ENCODE measurements around the gene MCHR1.
"Not testable (repeated sequence)": the region's sequence is repeated elsewhere in the genome, so short reads cannot be mapped to it uniquely, and the experiment has no call there.

The MCHR1 gene

GRCh38 chr22:40679249-40679963 lies at the start of gene MCHR1:
MCHR1 (plus strand) TSS chr22:40679484; CDS start chr22:40679653, 169 bp downstream.
- DNase-seq = no peak

GRCh38 chr22:40631925-40632324 lies 47.4 kb upstream of the MCHR1 start:
- no peak for DNase-seq

GRCh38 chr22:40633036-40633435 lies 46.2 kb upstream of the MCHR1 start:
- DNase-seq = no peak

- no peak for DNase-seq
Measured at GRCh38 chr22:40634119-40634903, 45.0 kb upstream of the MCHR1 start.

- no peak for DNase-seq
Measured at GRCh38 chr22:40635043-40635939, 44.0 kb upstream of the MCHR1 start.

DNA sequence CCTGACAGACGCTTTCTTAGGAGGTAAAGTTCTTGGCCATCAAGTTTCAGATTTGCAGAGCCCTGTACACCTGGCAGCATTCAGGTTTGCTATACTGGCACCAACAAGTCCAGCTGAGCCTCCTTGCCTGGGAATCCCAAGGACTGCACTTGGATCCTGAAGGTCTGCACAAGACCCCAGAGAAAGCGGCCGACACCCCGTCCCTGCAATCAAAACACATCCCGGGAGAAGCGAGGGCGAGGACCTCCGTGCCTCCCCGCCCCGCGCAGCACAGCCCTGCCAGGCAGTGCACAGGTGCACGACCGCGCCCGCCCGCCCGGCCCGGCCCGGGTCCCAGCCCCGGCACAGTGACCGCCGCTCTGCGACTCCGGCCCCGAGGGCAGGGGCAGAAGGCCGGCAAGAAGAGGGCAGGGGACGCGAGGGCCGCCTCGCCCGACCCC lies 43.3 kb upstream of the MCHR1 start:
- no peak for DNase-seq

GRCh38 chr22:40636380-40637182 lies 42.7 kb upstream of the MCHR1 start, which contains the start of gene MRTFA:
MRTFA (minus strand) TSS chr22:40636719.
- peak; percentile 100 for DNase-seq

- peak; percentile 38 for DNase-seq
Measured at GRCh38 chr22:40637183-40638150, 41.8 kb upstream of the MCHR1 start.

DNA sequence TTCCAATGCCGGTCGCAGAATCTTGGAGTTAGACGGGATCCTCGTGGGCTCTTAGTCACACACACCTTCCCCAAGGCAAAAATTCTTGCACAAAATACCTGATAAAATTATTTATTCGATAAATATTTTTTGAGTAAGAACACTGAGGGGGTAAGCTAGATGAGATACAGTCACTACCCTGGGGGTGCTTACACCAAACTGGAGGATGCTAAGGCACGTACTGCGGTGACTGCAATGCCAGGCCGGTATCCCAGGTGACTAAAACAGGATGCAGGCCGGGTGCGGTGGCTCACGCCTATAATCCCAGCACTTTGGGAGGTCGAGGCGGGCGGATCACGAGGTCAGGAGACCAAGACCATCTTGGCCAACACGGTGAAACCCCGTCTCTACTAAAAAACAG lies 41.0 kb upstream of the MCHR1 start:
- no peak for DNase-seq

DNA sequence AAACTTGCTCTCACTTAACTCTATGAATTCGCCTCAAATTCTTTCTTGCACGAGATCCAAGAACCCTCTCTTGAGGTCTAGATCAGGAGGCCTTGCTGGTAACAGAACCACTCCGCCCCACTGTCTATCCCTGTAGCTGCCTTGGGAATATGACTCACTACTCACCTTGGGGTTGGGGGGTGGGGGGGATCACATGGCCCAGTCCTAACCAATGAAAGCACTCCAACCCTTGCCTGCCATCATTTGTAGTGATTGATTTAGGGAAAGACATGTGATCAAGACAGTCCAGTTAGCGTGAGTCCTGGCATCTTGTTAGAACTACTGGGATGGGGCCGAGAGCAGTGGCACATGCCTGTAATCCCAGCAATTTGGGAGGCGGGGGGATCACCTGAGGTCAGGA lies 38.0 kb upstream of the MCHR1 start:
- no peak for DNase-seq

DNA sequence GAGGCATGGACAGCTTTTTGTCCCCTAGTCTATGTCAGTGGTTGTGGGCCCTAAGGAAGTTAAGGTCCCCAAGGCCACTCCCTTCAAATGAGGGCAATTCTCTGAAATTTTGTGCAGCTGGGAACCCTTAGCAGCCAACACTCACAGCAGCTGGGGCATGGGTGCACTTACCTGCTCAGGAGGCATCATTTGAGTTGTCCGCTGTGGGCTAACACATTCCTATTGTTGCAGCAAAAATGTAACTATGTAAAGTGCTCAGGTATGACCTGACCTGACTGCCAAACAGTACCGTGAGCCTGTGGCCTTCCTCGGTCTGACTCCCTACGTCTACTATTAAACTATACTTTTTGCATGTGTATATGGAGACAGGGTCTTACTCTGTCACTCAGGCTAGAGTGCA lies 37.0 kb upstream of the MCHR1 start:
- DNase-seq = no peak

GRCh38 chr22:40645579-40646197 lies 33.6 kb upstream of the MCHR1 start:
- no peak for DNase-seq

DNA sequence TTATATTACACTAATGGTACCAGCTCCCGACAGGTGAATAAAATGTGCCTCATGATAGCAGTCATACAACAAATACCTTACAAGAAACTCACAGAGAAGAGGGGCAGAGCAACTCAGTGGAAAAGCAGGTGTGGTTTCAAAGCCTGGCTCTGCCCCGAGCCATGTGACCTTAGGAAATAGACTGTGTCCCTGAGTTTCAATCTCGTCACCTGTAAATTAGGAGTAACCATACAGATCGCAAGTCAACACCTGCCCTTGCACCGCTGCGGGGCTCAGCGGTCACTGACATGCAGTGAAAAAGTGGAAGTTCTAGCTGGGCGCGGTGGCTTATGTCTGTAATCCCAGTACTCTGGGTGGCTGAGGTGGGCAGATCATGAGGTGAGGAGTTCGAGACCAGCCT lies 30.9 kb upstream of the MCHR1 start:
- no peak for DNase-seq

DNA sequence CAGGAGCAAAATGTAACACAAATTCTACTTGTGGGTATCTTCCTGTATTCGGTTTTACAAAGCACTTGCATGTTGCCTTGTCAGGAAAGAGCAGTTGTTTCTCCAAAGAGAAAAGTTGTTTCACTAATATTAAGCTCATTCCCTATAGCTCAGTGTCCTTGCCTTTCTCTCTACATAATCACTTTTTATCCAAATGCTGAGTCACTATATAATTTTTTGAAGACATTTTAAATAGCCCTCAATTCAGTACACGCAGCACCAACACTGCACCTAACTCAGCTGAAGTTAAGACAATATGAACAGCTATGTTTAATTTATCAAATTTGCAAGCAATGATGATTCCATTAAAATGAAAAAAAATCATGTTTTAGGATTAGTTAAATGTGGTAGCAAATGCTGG lies 28.2 kb upstream of the MCHR1 start:
- DNase-seq = no peak

GRCh38 chr22:40651563-40652501 lies 27.5 kb upstream of the MCHR1 start:
- peak; percentile 94 for DNase-seq

- no peak for DNase-seq
Measured at GRCh38 chr22:40653361-40653760, 25.9 kb upstream of the MCHR1 start.

- no peak for DNase-seq
Measured at GRCh38 chr22:40654522-40655167, 24.6 kb upstream of the MCHR1 start.

GRCh38 chr22:40655941-40656340 lies 23.3 kb upstream of the MCHR1 start:
- not testable (repeated sequence) for DNase-seq

- not testable (repeated sequence) for DNase-seq
Measured at GRCh38 chr22:40656651-40657050, 22.6 kb upstream of the MCHR1 start.

Data from activated CD4-positive, alpha-beta T cell treated with anti-CD3 and anti-CD28 coated beads, Interleukin-2, amount 50 U/mL, for 16 hours (primary cell).